DMS 273 treated with DMSO at 0.1 percent for 48 hours (cell line): ENCODE results near the gene CASP10.
"Not testable (repeated sequence)": the region's sequence is repeated elsewhere in the genome, so short reads cannot be mapped to it uniquely, and the experiment has no call there.

Experiments used
- DNase-seq: peaks from one replicate; lab custom pipeline; 2025; lab: John Stamatoyannopoulos, UW

The CASP10 gene

DNA sequence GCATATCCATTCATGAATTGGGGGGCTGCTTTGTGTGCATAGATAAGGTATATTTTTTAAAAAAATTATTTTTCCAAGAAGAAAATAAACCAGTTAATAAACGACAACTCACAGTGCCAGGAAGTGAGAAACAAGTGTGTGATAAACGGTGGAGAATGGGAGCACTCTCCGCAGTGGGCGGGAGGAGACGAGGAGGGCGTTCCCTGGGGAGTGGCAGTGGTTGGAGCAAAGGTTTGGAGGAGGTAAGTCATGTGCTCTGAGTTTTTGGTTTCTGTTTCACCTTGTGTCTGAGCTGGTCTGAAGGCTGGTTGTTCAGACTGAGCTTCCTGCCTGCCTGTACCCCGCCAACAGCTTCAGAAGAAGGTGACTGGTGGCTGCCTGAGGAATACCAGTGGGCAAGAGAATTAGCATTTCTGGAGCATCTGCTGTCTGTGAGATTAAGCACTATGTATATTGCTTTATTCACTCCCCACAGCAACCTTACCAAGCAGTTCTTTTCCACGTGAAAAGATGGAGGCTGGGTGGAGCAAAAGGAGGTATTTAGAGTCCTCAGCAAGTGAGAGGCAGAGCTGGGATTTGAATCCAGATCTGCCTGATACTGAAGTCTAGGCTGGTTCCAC, 50.4 kb downstream of the CASP10 start:
- DNase-seq = no peak

DNA sequence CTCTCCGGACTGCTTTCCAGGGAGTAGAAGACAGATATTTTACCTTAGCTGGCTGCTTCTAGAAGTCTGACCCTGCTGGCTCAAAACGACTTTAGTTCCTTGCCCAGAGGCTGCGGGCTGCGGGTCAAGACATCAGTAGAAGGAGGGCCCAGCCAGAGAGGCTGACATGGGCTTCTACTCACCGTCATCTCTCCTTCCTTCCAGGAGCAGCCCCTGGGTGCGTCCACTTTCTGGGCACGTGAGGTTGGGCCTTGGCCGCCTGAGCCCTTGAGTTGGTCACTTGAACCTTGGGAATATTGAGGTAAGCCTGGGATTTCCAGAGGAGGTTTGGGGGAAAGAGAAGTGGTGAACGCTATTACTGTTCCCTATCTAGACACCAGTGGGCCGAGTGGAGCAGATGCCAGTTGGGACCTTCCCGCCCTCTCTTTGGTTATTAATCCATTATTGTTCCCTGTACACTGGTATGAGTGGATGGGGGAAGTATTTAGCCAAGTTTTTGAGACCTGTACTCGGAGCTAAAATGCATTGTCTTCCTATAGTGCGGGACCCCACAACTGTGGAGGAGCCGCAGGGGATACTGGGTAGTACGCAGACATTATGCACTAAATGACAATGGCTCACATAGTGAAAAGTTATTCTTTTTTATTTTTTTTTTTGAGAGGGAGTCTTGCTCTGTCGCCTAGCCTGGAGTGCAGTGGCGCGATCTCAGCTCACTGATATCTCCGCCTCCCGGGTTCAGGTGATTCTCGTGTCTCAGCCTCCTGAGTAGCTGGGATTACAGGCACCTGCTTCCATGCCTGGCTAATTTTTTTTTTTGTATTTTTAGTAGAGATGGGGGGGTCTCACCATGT, 51.1 kb downstream of the CASP10 start:
- DNase-seq = no peak

DNA sequence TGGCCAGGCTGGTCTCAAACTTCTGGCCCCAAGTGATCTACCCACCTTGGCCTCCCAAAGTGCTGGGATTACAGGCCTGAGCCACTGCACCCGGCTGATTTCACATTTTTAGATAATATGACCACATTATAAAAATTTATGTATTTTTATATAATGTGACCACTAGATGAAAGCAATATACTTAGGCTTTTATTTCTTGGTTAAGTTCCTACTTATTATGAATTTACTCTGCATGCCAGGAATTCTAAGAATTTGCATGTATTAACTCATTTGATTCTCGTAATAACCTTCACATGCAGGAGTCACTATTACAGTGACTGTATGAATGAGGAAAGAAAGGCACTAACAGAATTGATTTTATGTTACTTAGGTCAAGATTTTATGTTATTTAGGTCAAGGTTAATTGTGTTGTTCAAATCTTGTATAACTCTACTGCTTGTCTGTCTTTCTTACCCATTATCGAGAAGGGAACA, 51.8 kb downstream of the CASP10 start:
- DNase-seq = no peak

DNA sequence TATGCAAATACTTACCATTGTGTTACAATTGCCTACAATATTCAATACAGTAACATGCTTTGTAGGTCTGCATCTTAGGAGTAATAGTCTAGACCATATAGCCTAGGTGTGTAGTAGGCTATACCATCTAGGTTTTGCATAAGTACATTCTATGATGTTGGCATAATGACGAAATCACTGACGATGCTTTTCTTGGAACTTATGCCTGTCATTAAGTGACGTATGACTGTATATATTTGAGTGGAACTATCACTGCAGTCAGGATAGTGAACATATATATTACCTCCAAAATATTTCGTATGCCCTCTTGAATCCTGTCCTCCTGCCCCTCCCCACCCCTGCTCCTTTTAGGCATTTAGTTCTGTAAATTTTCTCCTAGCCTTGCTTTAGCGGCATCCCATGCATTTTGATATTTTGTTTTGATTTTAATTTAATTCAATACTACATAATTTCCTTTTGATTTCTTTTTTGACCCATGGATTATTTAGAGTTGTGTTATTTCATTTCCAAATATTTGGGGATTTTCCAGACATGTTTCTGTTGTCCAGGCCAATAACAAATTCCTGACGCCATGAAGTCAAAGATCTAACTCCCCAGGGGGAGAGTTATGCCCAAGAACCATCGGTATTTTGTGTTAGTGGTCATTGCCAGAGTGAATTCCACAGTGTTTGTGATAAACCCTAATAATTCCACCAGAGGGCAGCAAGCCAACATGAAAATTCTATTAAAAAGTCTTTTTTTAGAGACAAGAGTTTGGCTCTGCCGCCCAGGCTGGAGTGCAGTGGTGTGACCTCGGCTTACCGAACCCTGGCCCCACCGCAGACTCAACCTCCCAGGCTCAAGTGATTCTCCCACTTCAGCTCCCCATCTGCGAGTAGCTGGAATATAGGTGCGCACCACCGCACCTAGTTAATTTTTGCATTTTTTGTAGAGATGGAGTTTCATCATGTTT, 53.2 kb downstream of the CASP10 start:
- no peak for DNase-seq

DNA sequence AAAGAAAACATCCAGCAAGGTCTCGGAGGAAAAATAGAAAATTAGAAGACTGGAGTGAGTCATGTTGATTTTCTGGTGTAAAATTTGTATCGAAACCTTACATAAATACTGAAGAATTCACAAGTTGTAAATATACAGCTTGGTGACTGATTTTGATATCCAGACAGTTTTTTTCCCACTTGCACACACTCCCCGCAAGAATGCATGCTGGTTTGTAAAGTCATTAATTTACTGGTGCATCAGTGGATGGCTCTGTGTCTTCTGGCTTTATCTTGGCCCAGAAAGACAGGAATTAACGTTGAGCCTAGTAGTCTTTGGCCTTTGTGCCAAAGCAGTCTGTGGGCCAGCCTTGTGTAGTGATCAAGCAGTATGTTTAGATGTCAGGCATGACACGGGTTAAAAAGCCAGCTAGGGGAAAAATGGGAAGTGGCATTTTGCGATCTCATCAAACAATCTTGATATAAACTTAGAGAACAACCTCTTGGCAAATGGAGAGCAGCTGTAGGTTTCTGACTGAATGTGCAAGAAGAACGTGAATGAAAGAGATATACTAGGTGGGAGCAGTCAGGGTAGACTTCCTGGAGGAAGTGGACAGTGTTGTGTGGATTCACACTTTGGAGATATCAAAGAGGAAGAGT, 54.7 kb downstream of the CASP10 start:
- DNase-seq = no peak

DNA sequence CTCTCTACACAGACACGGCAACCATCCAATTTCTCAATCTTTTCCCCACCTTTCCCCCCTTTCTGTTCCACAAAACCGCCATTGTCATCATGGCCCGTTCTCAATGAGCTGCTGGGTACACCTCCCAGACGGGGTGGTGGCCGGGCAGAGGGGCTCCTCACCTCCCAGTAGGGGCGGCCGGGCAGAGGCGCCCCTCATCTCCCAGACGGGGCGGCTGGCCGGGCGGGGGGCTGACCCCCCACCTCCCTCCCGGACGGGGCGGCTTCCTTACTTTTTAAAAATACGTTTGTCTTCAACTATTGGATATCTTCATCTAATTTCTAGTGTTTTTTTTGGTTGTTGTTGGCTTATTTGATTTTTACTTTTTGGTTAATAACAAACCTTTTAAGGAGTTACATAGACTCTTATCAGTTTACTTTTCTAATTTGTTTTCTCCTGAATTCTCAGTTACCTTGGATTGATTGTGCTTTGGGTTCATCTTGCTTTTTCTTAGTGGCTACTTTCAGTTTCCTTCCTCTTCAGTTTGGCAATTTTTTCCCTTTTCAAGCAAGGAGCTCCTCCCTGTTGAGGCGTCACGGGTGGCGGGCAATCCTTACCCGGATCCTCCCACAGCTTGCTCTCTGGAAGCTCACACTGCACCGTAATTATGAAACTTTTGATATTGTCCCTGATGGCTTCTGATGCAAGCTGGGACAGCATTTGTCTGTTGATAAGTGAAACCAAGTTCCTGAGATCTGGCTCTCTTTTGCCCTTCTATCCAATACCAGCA, 56.4 kb downstream of the CASP10 start:
- not testable (repeated sequence) for DNase-seq

DNA sequence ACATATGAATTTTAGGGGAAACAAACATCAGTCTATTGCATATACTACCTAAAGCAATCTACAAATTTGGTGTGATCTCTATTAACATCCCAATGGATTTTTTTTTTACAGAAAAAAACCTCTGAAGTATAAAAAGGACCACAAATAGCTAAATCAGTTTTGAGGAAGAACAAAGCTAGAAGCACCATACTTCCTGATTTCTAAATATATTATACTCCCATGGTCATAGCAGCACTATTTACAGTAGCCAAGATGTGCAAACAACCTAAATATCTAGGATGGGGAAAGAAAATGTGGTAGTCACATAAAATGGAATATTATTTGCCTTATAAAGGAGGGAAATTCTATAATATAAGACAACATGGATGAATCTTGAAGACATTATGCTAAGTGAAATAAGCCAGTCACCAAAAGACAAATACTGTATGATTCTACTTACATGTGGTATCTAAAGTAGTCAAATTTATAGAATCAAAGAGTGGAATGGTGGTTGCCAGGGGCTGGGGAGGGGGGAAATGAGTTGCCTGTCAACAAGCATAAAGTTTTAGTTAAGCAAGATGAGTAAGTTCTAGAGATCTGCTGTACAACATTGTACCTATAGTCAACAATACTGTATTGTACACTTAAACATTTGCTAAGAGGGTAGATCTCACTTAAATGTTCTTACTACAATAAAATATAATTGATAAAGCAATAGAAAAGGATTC, 59.8 kb downstream of the CASP10 start:
- DNase-seq = no peak

DNA sequence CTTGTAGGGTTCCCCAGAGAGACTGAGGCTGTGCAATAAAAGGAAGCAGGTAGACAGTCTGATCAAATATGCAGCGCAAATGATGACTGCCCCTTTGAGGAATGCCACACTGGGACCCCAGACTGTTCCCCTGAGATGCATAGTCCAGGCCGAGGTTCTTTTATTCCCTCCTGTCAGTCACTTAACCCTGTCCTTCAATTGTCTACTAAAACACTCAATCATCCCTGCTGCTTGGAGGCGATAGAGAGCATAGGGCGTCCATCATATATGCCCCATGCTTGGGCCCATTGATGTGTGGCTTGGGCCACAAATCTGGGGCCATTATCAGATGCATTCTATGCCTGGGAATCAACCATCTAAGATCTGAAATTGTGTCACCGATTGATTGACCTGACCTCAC, 61.9 kb downstream of the CASP10 start:
- DNase-seq = no peak

DNA sequence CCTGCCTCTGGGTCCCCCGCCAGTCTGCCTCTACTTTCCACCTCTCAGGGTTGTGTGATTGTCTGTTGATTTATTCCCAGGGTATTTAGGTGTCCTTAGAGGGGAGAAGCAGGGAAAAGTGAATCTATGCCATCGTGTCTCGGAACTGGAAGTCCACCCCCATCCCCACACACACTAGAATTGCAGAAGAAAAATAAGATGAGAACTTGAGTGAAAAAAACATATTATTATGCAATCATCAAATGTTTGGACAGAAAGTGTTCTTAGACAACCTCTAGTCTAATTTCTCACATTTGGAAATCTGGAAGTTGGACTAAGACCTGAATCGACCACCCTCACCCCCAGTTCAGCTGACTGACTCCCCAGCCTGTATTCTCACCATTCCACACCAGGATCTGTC, 63.3 kb downstream of the CASP10 start:
- DNase-seq = no peak

DNA sequence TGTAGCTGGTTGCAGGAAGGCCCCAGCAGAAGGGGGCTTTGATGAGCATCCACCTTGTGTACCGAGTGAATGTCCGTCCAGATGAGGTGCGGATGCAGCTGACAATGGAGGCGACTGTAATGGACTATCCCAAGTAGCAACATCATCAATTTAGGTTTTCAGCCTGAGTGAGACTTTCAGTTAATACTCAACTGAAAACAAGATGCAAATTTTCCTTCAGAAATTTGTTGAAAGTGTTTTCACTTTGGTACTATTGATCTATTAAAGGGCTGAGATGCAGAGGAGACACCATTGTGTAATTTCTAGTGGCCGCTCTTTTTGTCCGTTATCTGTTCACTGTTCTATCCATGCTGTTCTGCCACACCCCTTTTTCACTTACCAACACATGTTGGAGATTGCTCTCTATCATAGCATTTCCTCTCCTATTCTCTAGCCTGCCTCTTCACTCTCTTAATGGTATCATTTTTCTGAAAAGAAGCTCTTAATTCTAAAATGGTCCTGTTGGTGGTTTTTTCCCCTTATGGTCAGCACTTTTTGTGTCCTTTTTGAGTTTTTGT, 65.4 kb downstream of the CASP10 start:
- no peak for DNase-seq

DNA sequence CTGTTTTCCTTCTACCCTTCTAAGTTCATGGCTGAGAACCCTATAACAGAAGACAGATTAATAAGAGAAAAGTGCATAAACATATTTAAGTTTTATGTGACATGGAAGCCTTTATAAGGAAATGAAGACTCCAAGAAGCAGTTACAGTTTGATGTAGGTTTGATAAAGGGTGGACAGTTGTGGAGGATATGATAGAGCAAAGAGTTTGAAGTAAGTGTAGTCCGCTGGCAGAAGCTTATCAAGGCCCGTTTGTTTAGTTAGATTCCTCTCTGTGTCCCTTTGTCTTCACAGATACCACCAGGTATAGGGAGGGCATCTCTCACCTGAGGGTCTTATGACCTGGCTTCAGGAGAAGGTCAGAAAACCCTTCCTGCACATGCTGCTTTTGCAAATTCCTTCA, 66.9 kb downstream of the CASP10 start:
- no peak for DNase-seq

DNA sequence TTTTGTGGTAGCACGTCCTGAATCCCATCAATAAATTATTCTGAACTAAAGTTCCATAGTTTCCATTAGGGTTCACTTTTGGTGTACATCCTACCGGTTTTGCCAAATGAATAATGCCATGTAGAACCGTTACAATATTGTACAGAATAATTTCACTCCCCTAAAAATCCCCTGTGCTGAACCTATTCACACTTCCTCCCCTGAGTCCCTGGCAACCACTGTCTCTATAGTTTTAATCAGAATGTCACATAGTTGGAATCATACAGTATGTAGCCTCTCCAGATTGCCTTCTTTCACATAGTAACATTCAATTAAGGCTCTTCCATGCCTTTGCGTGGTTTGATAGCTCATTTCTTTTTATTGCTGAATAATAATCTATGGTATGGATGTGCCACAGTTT, 67.8 kb downstream of the CASP10 start:
- no peak for DNase-seq

DNA sequence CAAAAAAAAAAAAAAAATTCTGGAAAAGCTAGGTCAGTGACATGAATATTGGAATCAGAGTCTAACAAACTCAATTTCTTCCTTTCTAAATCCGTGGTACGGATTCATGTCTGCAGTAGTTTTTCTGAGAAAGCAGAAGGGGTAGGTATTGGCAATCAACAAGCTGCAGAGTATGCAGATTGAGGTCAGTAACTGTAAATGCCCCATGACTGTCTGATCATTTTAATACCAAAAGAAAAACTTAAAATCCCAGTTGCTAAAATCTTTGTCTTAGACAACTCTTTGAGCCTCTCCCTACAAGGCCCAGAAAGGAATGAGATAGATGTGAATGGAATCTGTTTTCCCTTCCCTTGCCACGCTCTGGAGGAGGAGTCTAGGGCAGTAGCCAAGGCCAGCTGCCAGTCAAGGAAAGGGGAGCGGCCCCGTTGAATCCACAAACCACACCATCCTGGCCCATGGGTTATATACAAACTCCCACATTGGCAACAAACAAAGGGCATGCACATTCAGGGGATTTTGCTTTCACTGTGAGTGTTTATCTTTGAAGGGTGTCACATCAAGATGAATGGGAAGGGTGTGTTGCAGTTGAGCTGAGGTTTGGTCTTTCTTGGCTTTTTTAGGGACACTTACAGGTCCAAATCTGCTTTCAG, 71.3 kb downstream of the CASP10 start:
- DNase-seq = no peak

DNA sequence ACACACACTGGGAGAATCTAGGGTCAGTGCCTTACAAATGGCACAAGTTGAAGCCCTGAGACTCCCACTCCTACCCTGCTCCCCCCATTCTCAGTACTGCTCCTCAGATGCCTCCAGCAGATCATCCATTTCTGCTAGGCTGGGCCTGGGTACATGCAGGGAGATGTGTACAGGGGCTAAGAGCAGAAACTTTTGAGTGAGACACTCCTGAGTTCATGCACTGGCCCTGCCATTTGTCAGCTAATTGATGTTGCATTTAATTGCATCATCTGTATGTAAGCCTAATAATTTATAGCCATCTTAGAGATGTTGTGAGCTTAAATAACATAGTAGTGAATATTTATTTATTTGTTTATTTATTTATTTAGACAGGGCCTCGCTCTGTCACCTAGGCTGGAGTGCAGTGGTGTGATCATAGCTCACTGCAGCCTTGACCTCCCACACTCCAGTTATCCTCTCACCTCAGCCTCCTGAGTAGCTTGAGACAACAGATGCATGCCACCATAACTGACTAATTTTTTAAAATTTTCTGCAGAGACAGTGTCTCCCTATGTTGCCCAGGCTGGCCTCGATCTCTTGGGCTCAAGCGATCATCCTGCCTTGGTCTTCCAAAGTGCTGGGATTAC, 72.6 kb downstream of the CASP10 start:
- DNase-seq = no peak

DNA sequence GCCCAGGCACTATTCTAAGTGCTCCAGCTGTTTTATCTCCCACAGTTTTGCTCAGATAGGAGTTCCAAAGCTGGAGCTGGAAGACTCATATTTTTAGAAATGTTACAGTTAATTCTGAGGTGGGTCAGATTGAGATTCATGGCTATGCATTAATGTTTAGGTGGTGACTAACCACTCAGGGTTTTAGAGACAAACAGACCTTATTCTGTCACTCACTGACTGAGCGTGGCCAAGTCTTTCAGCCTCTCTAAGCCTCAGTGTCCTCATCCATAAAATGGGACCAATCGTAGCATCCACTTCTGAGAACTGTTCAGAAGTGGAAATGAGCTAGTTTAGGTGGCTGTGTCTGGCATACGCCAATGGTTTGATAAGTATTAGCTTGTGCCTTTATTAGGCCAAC, 73.1 kb downstream of the CASP10 start:
- no peak for DNase-seq

DNA sequence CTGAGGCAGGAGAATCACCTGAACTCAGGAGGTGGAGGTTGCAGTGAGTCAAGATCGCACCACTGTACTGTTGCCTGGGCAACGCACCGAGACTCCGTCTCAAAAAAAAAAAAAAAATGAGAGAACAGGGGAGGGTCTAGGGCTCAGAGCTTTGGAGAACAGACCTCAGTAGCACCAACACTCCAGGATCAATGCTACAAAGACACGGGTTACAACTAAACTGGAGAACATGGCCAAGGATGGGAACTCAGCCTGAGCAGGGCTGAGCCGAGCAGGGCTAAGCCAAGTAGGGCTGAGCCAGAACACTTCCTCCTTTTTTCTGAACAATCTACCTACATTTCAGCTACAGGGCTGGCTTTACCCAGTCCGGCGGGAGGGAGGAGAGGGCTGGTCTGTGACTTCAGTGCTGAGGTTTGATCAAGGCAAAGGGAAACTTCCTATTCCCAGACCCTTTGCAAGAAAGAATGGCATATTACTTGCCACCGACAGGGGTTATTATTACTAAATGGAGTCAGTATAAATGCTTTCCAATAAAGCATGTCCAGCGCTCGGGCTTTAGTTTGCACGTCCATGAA, 74.5 kb downstream of the CASP10 start:
- no peak for DNase-seq

DNA sequence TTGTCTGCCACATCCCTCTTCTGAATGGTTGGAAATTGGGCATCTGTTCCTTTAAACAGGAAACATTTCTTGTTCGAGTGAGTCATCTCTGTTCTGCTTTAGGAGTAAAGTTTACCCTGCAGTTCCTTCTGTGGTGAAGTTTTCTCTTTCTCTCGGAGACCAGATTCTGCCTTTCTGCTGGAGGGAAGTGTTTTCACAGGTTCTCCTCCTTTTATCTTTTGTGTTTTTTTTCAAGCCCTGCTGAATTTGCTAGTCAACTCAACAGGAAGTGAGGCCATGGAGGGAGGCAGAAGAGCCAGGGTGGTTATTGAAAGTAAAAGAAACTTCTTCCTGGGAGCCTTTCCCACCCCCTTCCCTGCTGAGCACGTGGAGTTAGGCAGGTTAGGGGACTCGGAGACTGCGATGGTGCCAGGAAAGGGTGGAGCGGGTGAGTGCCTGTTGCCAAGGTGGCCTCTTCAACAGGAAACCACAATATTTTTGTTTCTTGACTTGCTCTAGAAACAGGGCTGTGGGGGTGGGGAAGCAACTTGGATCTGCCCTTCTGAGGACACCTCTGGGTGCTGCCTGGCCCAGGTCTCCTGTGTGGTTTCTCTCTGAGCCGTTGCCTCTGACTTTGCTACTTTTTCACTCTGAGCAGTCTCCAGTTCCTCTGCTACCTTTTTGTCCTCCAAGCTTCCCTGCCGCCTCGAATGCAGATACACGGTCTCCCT, 75.2 kb downstream of the CASP10 start:
- peak; percentile 18 for DNase-seq
